Gastroesophageal sphincter (tissue), 3 donors: ENCODE measurements around the gene ZNF133.

Experiments
- CTCF ChIP-seq, 4 experiments: fragments of 200-600 bp in 2 of 4; fragments of 450-650 bp in 2 of 4; sonication (generic) in 1 of 4; IDR thresholded peaks; one replicate each; pipeline ENCODE4 v1.5.1; 2017 to 2019; ENCODE audit warnings: antibody characterized with exemption in 4 of 4, mild to moderate bottlenecking in 2 of 4, moderate library complexity in 2 of 4
- POLR2A ChIP-seq, 2 donors: fragments of 450-650 bp; IDR thresholded peaks; one replicate each; pipeline ENCODE4 v1.6.1; 2017; ENCODE audit warnings: antibody characterized with exemption in 2 of 2, mild to moderate bottlenecking in 2 of 2, moderate library complexity in 1 of 2

- no peak for TF ChIP-seq CTCF (IDR thresholded peaks at IDR 0.05)
- no peak for TF ChIP-seq POLR2A (IDR thresholded peaks at IDR 0.05)
Measured at GRCh38 chr20:18288749-18289267, 481 bp downstream of the ZNF133 start.
